Pericardium fibroblast (primary cell): ENCODE measurements around the gene FHDC1. TPM values are rescaled to one million over a fixed set of nuclear protein-coding genes. Genes with fewer than 3 reads are reported as not detected.

ENCODE experiments used
- total RNA-seq: library from RNA; depleted of rRNA; stranded (reverse); fragments of >200 nt; gene quantifications from 2 replicates; pipeline ENCODE4 v1.2.3, GENCODE V29; 2015

FHDC1 gene
- 0.35 and 0.60 TPM in 2 replicates for total RNA-seq

GRCh38 chr4:152935631-152936445, at the start of gene FHDC1:
TSS of gene FHDC1 (plus strand) at chr4:152936323. CDS start at chr4:152943058, 6,735 bp downstream.

Other genes starting within 250 kb of the FHDC1 start
- 0.12 TPM in 1 of 2 replicates, not detected in the other for gene TIGD4, start 156.6 kb upstream of the FHDC1 start, total RNA-seq
- 23.0 and 25.9 TPM in 2 replicates for gene ARFIP1, start 156.4 kb upstream of the FHDC1 start, total RNA-seq